Cerebellar nuclear complex (tissue), 1 donor: ENCODE measurements around the gene RND1.
"Not testable (repeated sequence)": the region's sequence is repeated elsewhere in the genome, so short reads cannot be mapped to it uniquely, and the experiment has no call there.

Source experiments
- DNase-seq, 2 experiments: peaks; one replicate each; lab custom pipeline; 2025; lab: John Stamatoyannopoulos, UW

Gene RND1

DNA sequence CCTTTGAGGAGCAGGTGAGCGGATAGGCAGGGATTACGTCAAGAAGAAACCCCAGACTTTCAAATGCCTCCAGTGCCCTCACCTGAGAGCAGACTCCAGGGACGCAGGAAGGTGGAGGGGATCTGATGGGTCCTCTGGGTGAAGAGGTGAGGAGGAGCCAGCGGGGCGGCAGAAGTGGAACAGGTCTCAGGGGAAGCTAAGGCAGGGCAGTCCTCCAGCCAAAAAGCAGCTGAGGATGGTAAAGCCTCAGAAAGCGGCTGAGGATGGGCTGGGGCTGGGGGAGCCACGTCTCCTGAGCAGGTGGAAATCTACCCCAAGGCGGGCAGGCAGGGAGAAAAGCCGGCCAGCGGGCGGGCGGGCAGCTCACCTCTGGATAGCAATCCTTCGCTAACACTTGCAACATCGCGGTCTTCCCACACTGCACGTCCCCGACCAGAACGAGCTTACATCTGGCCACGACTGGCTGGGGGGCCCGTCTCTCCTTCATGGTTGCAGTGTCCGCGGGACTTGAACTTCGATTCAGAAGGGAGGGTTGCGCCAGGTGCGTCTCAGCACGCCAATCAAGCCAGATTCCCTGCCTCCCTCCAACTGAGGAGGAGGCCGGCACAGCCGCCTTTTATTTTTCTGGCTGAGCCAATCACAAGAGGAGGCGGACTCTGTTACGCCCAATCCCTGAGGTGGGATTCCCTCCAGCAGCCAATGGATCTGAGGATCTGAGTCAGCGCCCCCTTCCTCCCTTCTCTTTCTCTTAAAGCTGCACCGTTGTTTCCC is at the start of gene RND1:
RND1 (minus strand) TSS at position 590 of the 771 bp plus-strand sequence; CDS start at position 487, 103 bp downstream.
- peak; percentile 35 to 80 for DNase-seq

GRCh38 chr12:48910196-48910595 is 44.5 kb upstream of the RND1 start:
- no peak for DNase-seq

DNA sequence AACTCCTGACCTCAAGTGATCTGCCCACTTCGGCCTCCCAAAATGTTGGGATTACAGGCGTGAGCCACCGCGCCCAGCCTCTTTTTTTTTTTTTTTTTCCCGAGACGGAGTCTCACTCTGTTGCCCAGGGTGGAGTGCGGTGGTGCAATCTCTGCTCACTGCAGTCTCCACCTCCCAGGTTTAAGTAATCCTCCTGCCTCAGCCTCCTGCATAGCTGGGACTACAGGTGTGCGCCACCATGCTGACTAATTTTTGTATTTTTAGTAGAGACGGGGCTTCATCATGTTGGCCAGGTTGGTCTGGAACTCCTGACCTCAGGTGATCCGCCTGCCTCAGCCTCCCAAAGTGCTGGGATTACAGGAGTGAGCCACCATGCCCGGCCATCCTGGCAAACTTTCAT is 44.0 kb upstream of the RND1 start:
- not testable (repeated sequence) for DNase-seq

DNA sequence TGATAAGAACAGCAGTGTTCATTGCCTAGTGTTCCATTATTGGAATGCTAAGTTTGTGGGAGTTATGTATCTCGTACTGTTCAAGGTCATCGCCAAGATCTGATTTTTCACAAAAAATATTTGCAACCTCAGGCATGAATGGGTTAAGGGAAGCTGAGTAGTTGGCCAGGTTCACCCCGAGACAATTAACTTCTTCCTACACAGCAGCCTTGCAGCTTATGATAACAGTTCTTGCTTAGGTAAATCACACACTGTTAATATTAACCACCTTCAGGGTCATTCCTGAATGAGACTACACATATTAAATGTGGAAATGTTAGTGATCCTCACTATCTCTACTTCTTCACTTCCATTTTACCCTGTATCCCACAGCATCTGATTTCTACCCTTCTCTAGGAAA is 41.6 kb upstream of the RND1 start:
- no peak for DNase-seq

DNA sequence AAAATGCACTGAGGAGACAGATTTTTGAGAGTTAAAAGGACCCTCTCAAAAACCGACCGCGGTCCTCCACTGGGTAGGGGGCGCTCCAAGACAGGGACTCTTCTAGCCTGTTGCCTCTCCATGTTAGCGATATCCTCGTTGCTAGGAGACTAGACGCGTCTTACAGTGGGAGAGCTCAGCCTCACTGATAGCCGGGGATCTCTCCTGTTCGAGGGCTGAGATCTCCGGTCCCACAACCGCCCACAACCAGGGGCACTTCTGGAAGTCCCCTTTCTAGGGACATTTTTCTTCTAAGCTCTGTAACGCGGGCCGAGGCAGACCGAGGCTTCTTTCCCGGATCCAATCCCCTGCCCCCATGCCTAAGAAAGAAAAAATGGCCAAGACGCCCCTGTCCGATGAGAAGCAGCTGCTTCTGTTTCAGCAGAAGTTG is 38.3 kb upstream of the RND1 start:
- DNase-seq, result no peak

- DNase-seq, result no peak
Measured at GRCh38 chr12:48903363-48903981, 37.8 kb upstream of the RND1 start.

DNA sequence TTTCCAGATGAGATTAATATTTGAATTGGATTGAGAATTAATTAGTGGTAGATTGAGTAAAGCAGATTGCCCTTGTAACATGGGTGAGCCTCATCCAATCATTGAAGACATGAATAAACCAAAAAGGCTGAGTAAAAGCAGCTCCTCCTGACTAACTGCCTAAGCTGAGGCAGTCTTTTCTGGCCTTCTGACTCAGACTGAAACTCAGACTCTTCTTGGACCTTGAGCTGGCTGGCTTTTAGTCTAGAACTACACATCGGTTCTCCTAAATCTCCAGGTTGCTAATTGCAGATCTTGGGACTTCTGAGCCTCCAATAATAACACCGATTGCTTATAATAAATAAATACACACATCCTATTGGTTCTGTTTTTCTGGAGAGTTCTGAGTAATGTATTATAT is 35.6 kb upstream of the RND1 start:
- no peak for DNase-seq

- DNase-seq, result no peak
Measured at GRCh38 chr12:48899651-48900050, 34.0 kb upstream of the RND1 start.

- no peak for DNase-seq
Measured at GRCh38 chr12:48894271-48894670, 28.6 kb upstream of the RND1 start.

GRCh38 chr12:48890657-48891418 is 25.2 kb upstream of the RND1 start:
- DNase-seq, result peak; percentile 42 to 71

DNA sequence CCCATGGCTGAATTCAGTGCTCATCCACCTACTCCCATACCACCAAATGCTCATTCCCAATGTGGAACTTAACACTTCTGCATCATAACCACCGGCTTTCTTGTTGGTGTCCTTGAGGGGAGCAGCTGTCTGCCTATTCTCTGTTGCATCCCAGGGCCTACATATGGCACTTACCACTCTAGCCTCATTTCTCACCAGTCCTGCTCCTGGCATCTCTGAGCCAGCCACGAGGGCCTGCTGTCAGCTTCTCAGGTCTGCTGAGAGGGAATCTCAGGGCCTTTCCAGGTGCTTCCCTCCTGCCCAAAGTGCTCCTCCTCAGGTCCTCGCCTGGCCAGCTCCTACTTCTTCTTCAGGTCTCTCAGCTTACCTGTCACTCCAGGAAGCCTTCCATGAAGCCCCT is 24.0 kb upstream of the RND1 start:
- DNase-seq, result no peak

DNA sequence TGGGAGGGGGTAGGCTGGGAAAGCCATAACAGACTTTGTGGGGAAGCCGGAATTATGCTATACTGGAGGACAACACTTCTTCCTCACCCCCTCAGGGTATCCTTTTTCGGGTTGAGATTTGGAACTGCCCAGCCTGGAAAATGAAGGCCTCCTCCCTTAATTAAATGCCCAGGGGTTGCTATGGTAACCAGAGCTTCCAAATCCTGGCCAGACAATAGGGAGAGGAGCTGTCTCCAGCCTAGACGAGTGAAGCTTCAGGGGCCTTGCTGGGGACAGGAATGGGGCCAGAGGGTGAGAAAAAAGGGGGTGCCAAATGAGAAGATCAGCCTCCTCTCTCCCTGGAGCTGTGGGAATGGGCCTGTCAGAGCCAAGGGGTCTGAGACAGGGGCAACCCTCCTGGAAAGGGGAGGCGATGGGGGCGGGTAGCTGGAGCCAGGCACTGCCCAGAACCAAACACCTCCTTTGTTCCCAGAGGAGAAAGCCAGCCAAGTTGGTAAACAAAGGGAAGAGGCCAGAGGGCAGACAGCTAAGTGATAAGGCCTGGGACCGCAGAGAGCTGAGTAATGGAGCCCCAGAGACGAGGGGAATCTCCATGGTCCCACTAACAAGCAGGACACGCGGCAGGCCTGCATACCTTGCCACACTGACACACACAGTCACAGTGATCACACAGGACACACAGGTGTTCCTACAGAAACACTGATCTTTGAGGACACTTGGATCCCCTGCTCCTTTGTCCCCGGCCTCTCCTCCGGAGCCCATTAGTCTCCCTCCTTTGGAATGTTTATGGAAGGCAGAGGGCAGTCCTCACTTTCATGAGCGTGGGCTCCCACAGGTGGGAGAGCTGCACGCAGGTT is 17.9 kb upstream of the RND1 start:
- no peak for DNase-seq

GRCh38 chr12:48882972-48883304 is 17.3 kb upstream of the RND1 start:
- no peak for DNase-seq

DNA sequence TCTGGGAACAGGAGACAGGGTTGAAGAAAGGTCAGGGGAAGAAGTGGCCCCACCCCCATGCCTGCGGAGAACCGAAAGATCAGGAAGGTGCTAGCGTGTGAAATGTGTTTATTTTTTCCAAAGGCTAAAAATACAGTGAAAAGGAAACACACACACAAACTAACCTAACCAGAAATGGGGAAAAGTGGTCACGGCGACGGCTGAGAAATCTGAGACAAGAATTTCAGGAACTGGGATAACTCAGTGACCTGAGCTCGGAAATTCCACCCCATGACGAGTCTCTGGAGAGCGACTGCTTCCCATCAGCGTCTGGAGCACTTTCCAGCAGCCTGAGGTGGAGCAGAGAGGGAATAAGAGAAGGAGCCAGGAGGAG is 16.6 kb upstream of the RND1 start:
- DNase-seq, result no peak

DNA sequence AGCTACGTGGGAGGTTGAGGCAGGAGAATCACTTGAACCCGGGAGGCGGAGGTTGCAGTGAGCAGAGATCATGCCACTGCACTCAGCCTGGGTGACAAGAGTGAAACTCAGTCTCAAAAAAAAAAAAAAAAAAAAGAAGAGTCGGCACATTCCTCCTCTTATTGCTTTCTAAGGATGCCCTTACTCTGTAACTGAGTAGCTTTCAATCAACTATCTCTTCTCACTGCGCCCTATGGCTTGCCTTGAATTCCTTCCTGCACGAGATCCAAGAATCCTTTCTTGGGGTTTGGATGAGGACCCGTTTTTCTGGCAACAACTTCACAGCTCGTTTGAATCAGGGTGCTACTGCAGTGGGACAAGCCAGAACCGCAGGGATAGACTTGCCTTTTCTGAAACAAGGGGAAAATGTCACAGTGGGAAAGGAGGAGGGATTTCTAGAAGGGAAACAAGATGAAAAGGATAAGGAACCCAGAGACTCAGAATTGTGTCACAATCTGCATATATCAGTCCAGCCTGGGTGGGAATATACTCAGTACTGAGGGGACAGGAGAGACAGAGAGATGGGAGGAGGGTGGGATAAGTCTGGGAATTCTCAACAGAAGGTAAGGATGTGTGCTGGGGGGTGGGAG is 16.1 kb upstream of the RND1 start:
- DNase-seq, result no peak

DNA sequence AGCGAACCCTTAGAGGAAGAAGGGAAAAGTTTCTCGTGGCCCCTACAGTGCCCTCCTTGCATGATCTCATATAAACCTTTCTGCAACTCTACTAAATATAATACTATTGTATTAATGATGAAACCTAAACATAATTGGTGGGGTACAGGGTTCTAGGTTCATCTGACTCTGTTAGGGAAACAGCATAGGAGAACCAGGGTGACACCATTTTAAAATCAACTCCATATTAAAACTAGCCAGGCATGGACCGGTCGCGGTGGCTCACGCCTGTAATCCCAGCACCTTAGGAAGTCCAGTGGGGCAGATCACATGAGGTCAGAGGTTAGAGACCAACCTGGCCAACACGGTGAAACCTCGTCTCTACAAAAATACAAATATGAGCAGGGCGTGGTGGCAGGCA is 15.0 kb upstream of the RND1 start:
- no peak for DNase-seq

DNA sequence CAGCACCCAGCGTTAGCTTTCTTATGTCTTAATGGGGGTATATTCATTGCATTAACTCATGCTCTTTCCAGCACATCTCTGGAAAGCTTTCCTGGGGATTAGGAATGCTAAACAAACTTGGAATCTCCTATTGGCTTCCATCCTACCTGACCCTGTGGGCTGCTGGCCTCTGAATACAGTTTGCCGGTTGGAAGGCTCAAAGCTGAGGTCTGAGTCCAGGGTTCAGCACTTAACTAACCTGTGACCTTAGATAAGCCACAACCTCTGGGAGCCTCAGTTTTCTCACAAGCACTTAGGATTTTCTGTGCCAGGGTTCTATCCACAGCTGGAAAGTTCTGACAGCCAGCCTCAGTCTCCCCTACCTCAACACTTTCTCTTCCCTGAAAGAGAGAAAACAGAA is 12.9 kb upstream of the RND1 start:
- no peak for DNase-seq

DNA sequence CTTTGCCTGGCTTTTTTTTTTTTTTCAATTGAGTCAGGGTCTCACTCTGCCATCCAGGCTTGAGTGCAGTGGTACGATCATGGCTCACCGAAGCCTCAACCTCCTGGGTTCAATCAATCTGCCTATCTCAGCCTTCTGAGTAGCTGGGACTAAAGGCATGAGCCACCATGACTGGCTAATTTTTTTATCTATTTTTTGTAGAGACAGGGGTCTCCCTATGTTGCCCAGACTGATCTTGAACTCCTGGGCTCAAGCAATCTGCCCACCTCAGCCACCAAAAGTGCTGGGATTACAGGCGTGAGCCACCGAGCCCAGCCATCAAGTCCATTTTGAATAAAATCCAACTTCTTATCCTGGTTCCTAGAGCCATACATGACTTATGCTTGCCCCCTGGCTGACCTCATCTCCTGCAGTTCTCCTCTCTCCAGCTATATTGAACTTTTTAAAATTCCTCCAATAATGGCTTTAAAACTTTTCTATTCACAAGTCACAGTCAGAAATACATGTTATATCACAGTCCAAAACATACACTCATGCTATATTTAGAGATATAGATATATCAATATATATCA is 10.4 kb upstream of the RND1 start:
- no peak for DNase-seq

DNA sequence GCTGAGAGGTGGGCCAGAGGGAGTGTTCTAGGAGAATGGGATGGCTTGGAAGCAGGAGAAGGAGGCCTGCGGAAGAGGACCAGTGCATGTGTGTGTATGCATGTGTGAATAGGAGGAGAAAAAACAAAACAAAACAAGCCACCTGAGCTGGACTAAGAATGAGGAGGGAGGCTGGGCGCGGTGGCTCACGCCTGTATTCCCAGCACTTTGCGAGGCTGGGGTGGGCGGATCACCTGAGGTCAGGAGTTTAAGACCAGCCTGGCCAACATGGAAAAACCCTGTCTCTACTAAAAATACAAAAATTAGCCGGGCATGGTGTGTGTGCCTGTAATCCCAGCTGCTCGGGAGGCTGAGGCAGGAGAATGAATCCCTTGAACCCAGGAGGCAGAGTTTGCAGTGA is 7.9 kb upstream of the RND1 start:
- DNase-seq, result not testable (repeated sequence)

DNA sequence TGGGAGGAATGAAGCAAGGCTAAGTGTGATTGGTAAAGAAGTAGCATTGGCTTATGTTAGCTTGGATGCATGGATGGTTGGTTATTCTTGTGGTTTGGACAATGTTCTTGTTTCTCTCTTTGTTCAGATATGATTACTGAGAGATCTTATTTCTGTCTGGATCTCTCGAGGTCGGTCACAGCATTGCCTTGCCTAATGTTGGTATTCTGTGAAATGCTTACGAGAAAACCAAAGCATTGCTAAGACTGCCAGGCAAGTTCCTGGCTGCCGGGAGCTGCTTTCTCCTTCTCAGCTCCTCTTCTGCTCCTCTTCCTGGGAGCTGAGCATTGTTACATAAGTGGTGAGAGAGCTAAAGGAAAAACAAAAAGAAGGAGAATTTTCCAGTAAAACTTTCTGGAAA is 7.4 kb upstream of the RND1 start:
- DNase-seq, result no peak

DNA sequence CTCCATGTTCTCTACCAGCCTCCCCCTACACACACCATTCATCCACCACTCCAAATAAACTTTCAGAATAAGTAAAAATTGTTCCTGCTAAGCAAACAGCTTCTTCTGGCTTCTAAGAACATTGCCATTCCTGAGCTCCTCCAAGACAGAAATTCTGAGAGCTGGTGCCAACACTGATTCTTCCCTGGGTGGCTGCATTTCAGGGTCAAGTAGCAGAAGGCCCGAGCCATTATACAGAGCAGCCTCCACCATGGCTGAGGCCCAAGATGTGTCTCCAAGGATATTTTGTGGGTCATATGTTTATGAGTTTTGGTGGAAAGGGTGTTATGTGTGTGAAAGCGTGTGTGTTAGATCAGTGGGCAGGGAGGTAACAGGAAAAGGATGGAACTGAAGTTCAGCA is 3.5 kb upstream of the RND1 start:
- DNase-seq, result no peak
